Cardiac muscle cell (in vitro differentiated cells and primary cell): ENCODE data around the gene ZBTB46. TPM values are rescaled to one million over a fixed set of nuclear protein-coding genes. Genes with fewer than 3 reads are reported as not detected.
"Not testable (repeated sequence)": the region's sequence is repeated elsewhere in the genome, so short reads cannot be mapped to it uniquely, and the experiment has no call there.

Source experiments
- DNase-seq, 2 donors: peaks; one replicate each; pipeline versions ENCODE4 v3.0.0 to v3.0.0-alpha.2; 2010 to 2017; ENCODE audit warnings: low read depth in 1 of 2, low spot score in 1 of 2
- H3K27ac ChIP-seq: fragments of 200-600 bp; sonication (generic); 2 replicates; pipeline ENCODE4 v1.5.1; 2016
- H3K27me3 ChIP-seq: fragments of 200-600 bp; sonication (generic); 2 replicates; pipeline ENCODE4 v1.6.0; 2016; ENCODE audit warnings: control low read depth
- H3K36me3 ChIP-seq: fragments of 200-600 bp; sonication (generic); 2 replicates; pipeline ENCODE4 v1.5.1; 2016; ENCODE audit warnings: control low read depth
- H3K4me1 ChIP-seq: fragments of 200-600 bp; sonication (generic); 2 replicates; pipeline ENCODE4 v1.8.1; 2017; ENCODE audit warnings: low read depth, mild to moderate bottlenecking, mixed run types
- H3K4me3 ChIP-seq: fragments of 200-600 bp; sonication (generic); 2 replicates; pipeline ENCODE4 v1.5.1; 2016; ENCODE audit warnings: mild to moderate bottlenecking
- H3K9me3 ChIP-seq: fragments of 200-600 bp; sonication (generic); 2 replicates; pipeline ENCODE4 v1.5.1; 2017; ENCODE audit warnings: low read depth, mild to moderate bottlenecking, control low read depth
- polyA plus RNA-seq: library from polyadenylated mRNA; unstranded; fragments of >200 nt; fragmentation: Nextera tagmentation; extraction: Ambion mirVana; gene quantifications from 2 replicates; pipeline ENCODE4 v1.2.1, GENCODE V29; 2016
- total RNA-seq: library from RNA; depleted of rRNA; stranded (reverse); fragments of >200 nt; gene quantifications from 2 replicates; pipeline ENCODE4 v1.2.3, GENCODE V29; 2016
- TF ChIP-seq, protein P1 (sequence below): IDR thresholded peaks from 2 replicates; pipeline ENCODE4 v1.5.1; 2012; ENCODE audit warnings: low read depth, mild to moderate bottlenecking, low read length

The ZBTB46 gene
- total and polyA plus RNA-seq, 2 experiments from 2014 or later, result 24.1 to 53.4 TPM

DNA sequence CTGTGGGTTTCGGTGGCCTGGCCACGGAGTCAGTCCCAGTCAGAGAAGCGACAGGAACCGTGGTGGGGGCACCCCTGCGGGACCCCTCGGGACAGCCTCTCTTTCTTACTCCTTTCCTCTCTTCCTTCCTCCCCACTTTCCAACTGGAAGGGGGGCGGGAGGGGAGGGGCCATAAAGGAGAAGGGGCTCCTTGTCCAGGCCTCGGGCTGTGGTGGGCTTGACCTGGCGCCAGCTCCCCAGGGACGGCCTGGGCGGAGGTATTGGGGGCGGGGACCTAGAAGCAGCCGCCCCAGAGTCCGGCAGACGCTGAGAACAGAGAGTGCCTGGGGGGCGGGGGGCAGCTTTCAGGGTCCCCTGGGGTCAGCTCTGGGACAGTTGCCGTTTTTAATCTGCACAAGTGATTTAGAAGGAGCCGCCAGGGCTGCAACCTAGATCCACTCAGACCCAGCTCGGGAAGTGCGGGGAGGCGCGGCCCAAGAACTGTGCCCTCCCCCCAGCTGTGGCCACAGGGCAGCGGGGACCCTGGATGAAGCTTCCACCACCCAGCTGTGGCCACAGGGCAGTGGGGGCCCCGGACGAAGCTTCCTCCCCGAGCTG, 23.8 kb upstream of the ZBTB46 start:
- no peak overlapping the region for H3K4me3 ChIP-seq

DNA sequence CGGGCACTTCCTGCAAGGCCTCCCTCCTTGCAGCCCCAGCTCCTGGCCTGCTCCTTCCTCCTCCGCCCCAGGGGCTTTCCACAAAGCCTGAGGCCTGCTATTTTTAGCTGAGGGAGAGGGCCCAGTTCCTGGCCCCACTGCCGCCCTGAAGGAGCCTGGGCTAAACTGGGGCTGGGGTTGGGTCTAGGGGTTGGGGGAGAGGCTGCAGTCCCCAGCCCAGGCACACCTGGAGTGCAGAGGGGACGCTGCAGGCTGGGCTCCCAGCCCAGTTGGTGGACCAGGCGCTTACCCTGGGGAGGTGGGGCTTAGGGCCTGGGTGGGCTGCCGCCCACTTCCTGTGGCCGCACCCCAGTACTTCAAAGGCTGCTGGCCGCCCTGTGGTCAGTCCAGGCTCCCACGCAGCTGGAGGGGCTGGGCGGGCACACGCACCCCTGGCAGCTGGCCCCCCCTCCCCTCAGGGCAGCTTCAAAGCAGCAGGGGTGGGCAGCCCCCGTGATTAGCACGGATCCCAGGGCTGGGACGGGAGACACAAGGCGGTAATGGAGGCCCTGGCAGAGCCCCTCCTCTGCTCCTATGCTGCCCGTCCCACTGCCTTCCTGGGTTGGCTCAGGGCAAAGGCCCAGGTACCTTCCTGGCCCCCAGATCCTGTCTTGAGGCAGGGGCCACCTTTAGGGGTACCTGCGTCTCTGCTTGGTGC, 23.2 kb upstream of the ZBTB46 start:
- peaks cover 51% of the 10 kb centered on the region for H3K4me1 ChIP-seq
- peak in 1 of 2 donors; percentile 25 for DNase-seq

More for the DNA sequence above, 23.8 kb upstream of the ZBTB46 start:
- Histone ChIP-seq H3K9me3 (no peaks in the 10 kb centered on the region), H3K27ac (peak overlapping the region; percentile 95), H3K4me1 (peaks cover 52% of the 10 kb centered on the region), H3K36me3 (no peaks in the 10 kb centered on the region), H3K27me3 (no peaks in the 10 kb centered on the region)
- peak; percentile 31 to 63 for DNase-seq
- TF ChIP-seq, protein P1, sequence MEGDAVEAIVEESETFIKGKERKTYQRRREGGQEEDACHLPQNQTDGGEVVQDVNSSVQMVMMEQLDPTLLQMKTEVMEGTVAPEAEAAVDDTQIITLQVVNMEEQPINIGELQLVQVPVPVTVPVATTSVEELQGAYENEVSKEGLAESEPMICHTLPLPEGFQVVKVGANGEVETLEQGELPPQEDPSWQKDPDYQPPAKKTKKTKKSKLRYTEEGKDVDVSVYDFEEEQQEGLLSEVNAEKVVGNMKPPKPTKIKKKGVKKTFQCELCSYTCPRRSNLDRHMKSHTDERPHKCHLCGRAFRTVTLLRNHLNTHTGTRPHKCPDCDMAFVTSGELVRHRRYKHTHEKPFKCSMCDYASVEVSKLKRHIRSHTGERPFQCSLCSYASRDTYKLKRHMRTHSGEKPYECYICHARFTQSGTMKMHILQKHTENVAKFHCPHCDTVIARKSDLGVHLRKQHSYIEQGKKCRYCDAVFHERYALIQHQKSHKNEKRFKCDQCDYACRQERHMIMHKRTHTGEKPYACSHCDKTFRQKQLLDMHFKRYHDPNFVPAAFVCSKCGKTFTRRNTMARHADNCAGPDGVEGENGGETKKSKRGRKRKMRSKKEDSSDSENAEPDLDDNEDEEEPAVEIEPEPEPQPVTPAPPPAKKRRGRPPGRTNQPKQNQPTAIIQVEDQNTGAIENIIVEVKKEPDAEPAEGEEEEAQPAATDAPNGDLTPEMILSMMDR, result no peak

DNA sequence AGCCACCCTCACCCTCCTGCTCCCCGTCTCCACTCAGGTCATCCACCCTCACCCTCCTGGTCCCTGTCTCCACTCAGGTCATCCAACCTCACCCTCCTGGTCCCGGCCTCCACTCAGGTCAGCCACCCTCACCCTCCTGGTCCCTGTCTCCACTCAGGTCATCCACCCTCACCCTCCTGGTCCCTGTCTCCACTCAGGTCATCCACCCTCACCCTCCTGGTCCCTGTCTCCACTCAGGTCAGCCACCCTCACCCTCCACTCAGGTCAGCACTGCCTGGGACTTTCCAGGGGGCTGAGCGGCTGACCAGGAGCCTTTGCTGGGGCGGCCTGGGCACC, 22.6 kb upstream of the ZBTB46 start:
- not testable (repeated sequence) for H3K4me3 ChIP-seq, H3K36me3 ChIP-seq, H3K27me3 ChIP-seq, H3K9me3 ChIP-seq, DNase-seq
- peaks cover 46% of the 10 kb centered on the region for H3K4me1 ChIP-seq
- H3K27ac ChIP-seq, result peak overlapping the region; percentile 95

More for the DNA sequence above, 23.2 kb upstream of the ZBTB46 start:
- Histone ChIP-seq H3K36me3 (no peaks in the 10 kb centered on the region), H3K4me3 (no peak overlapping the region), H3K27me3 (no peaks in the 10 kb centered on the region), H3K9me3 (no peaks in the 10 kb centered on the region), H3K27ac (peak overlapping the region; percentile 95)
- TF ChIP-seq, protein P1, result no peak

DNA sequence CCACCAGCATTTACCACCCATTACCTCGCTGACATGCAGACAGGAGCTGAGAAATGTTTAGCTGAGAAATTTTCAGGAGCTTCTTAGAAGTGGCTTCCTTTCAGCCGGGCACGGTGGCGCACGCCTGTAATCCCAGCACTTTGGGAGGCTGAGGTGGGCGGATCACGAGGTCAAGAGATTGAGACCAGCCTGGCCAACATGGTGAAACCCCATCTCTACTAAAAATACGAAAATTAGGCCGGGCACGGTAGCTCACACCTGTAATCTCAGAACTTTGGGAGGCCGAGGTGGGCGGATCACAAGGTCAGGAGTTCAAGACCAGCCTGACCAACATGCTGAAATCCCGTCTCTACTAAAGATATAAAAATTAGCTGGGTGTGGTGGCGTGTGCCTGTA, 20.5 kb upstream of the ZBTB46 start:
- not testable (repeated sequence) for H3K9me3 ChIP-seq, H3K36me3 ChIP-seq, H3K4me3 ChIP-seq, DNase-seq, H3K27me3 ChIP-seq, H3K27ac ChIP-seq
- H3K4me1 ChIP-seq, result peaks cover 50% of the 10 kb centered on the region

DNA sequence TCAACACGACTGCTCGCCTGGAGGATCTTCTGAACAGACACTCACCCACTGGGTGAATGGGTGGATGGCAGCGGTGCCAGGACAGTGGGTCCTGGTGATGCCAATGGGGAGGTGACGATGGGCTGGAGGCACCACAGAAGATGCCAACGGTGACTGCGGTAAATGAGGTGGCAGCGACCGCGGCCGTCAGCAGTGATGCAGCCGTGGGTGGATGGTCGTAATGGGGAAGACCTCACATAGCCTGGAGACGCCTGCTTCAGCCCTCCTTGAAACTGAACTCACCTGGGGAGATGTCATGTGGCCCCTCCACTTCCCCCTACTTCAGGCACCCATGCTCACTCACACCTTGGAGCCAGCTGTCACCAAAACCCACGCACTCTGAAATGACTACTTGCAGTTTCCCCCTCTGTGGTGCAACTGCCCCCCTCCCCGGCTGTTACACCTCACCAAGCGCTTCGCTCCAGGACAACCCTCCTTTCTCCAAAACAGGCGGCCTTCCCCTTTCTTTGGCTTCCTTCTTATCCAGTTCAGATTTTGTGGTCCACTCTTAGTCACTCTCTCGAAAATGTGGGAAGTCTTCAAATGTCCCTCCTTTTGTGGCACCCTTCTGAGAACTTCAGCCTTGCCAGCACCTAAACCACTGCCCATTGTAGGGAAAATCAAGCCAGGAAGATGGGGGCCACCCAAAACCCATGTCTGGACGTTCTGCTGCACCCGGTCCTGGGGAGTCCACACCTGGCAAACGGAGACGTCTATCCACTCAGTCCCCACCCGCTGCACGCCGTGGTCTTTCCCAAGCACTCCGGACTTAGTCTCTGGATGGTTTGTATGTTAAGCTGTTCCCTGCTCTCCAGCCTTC, 19.9 kb upstream of the ZBTB46 start:
- Histone ChIP-seq H3K36me3 (no peaks in the 10 kb centered on the region), H3K27me3 (no peaks in the 10 kb centered on the region), H3K4me3 (no peak overlapping the region), H3K27ac (no peak overlapping the region), H3K4me1 (peaks cover 49% of the 10 kb centered on the region), H3K9me3 (no peaks in the 10 kb centered on the region)
- TF ChIP-seq, protein P1, result no peak
- no peak for DNase-seq

DNA sequence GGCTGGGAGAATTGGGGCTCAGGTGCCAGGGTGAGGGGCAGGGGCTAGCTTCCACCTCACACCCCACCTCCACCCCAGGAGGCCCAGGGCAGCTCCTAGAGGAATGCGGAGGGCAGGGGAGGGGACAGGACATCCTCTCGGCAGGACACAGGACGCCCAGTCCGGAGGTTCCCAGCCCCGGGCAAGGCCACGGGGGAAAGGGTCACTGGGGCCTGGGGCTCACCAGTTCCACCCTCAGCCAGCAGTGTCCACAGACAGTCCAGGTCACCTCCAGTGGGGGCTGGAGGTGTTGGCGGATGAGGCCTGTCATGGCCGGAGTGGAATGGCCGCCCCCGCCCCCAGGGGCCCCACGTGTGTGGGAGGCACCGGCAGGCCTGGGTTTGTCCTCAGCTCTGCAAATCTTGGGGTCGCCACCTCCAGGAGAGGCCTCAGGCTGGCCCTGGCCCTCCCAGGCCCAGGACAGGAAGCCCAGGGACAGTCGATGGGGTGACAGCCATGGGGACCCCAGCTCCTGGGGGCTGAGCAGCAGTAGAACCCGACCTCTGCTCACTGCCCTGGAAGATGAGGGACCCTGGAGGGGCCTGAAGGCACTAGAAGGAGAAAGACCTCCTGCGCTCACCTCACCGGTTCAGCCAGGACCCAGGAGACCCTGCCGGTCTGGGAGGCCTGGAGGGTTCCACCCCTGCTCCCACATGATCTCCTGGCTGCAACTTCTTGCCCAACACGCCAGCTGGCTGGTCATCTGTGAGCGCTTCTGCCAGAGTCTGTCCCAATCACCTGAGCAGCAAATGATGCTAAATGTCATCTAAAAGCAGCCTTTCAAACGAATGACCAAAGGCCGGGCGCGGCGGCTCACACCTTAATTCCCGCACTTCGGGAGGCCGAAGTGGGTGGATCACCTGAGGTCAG, 17.2 kb upstream of the ZBTB46 start:
- no peaks in the 10 kb centered on the region for H3K27me3 ChIP-seq
- no peaks in the 10 kb centered on the region for H3K9me3 ChIP-seq
- peak overlapping the region; percentile 91 for H3K27ac ChIP-seq
- H3K4me3 ChIP-seq, result no peak overlapping the region
- no peak for DNase-seq
- TF ChIP-seq, protein P1, result no peak
- no peaks in the 10 kb centered on the region for H3K36me3 ChIP-seq
- H3K4me1 ChIP-seq, result peaks cover 32% of the 10 kb centered on the region
